K562 (cell line): ENCODE results near the gene EXOC4. TPM values are rescaled to one million over a fixed set of nuclear protein-coding genes. Genes with fewer than 3 reads are reported as not detected.
"Not testable (repeated sequence)": the region's sequence is repeated elsewhere in the genome, so short reads cannot be mapped to it uniquely, and the experiment has no call there.

ENCODE experiments used
- ATAC-seq: fragments of 200-7000 bp; cut with Tn5 transposase; 3 replicates; pipeline ENCODE4 v1.9.1; 2020; ENCODE audit warnings: moderate library complexity
- BruUV-seq: library from RNA; stranded (reverse); fragments of 400-500 nt; replicated peaks from 2 replicates; lab custom pipeline; 2021; lab: Mats Ljungman, UMichigan
- CTCF ChIA-PET: fragments of 300-600 bp; formaldehyde crosslinking; extraction: SDS; loops from one replicate; lab custom pipeline; 2021; ENCODE audit warnings: low intra/inter-chr PET ratio; lab: Yijun Ruan, JAX
- POLR2A ChIA-PET: fragments of 300-600, 350-650 bp; sonication (Branson Sonifier 250); formaldehyde crosslinking; extraction: SDS; loops from one replicate; lab custom pipeline; 2021; ENCODE audit warnings: antibody characterized with exemption, inconsistent platforms; lab: Yijun Ruan, JAX
- DNase-seq, 4 experiments: peaks; one replicate each; pipeline versions ENCODE4 v3.0.0 to v3.0.0-alpha.2; 2011 to 2018; ENCODE audit warnings: low spot score in 3 of 4, mixed read lengths in 3 of 4; ENCODE audit errors: extremely low read depth in 1 of 4
- FAIRE-seq: peaks from 2 replicates; lab custom pipeline; 2011; peaks lifted over from hg19 to GRCh38; lab: Jason Lieb, UNC
- H2AFZ ChIP-seq: 2 replicates; pipeline ENCODE4 v1.6.0; 2011; ENCODE audit warnings: low read depth, low read length, control low read depth, inconsistent platforms
- H3K27ac ChIP-seq: fragments of 200-600 bp; 3 replicates; pipeline ENCODE4 v1.8.0; 2011; ENCODE audit warnings: low read depth, mild to moderate bottlenecking, control low read depth, inconsistent platforms, low read length, moderate library complexity, mixed read lengths; ENCODE audit errors: extremely low read depth
- H3K27me3 ChIP-seq, 2 experiments: fragments of 300-600 bp in 1 of 2; 2 replicates in 1 of 2; 3 replicates in 1 of 2; pipeline versions ENCODE4 v1.6.0 to v1.8.0; 2011; ENCODE audit warnings: inconsistent platforms in 2 of 2, low read length in 2 of 2, mild to moderate bottlenecking in 1 of 2, mixed read lengths in 1 of 2, moderate library complexity in 1 of 2; ENCODE audit not compliant: control insufficient read depth in 2 of 2, insufficient read depth in 2 of 2
- H3K36me3 ChIP-seq: fragments of 300-600 bp; 3 replicates; pipeline ENCODE4 v1.8.0; 2011; ENCODE audit warnings: mild to moderate bottlenecking, low read length, inconsistent platforms; ENCODE audit not compliant: control insufficient read depth, insufficient read depth
- H3K4me1 ChIP-seq, 2 experiments: fragments of 200-600 bp in 1 of 2; replicated peaks in 1 of 2; 2 replicates in 1 of 2; 3 replicates in 1 of 2; pipeline versions ENCODE4 v1.5.1 to v1.8.0; 2011; ENCODE audit warnings: inconsistent platforms in 2 of 2, low read length in 2 of 2, mild to moderate bottlenecking in 1 of 2, mixed read lengths in 1 of 2, moderate library complexity in 1 of 2; ENCODE audit not compliant: control insufficient read depth in 2 of 2, insufficient read depth in 2 of 2
- H3K4me2 ChIP-seq: 2 replicates; pipeline ENCODE4 v1.6.1; 2011; ENCODE audit warnings: low read length, control low read depth, inconsistent platforms, mixed read lengths; ENCODE audit not compliant: insufficient read depth
- H3K4me3 ChIP-seq: fragments of 200-600 bp; sonication (generic), shearing (Covaris generic); 2 replicates; pipeline ENCODE4 v1.5.1; 2016; ENCODE audit warnings: control low read depth, inconsistent platforms
- H3K79me2 ChIP-seq: fragments of 200-600 bp; 3 replicates; pipeline ENCODE4 v1.8.0; 2011; ENCODE audit warnings: low read length, inconsistent platforms; ENCODE audit not compliant: control insufficient read depth, insufficient read depth
- H3K9ac ChIP-seq, 2 experiments: 2 replicates each; pipeline versions ENCODE4 v1.6.0 to v1.6.1; 2011; ENCODE audit warnings: low read depth in 2 of 2, low read length in 2 of 2, control low read depth in 1 of 2, inconsistent platforms in 1 of 2, mild to moderate bottlenecking in 1 of 2, mixed read lengths in 1 of 2; ENCODE audit not compliant: insufficient read depth in 1 of 2
- H3K9me1 ChIP-seq: one replicate; pipeline ENCODE4 v1.6.0; 2011; ENCODE audit warnings: inconsistent platforms, mild to moderate bottlenecking, low read length, moderate library complexity; ENCODE audit not compliant: control insufficient read depth, insufficient read depth
- H3K9me3 ChIP-seq: replicated peaks from 2 replicates; pipeline ENCODE4 v1.5.1; 2011; ENCODE audit warnings: low read depth, low read length, inconsistent platforms; ENCODE audit not compliant: control insufficient read depth, insufficient read depth
- H4K20me1 ChIP-seq: replicated peaks from 2 replicates; pipeline ENCODE4 v1.6.1; 2011; ENCODE audit warnings: low read length, inconsistent platforms, mixed read lengths; ENCODE audit not compliant: control insufficient read depth, insufficient read depth
- EHMT2 ChIP-seq: fragments of 450-650 bp; IDR thresholded peaks from 2 replicates; pipeline ENCODE4 v1.6.1; 2018; ENCODE audit warnings: antibody characterized with exemption
- HMBOX1 ChIP-seq: sonication (generic); IDR thresholded peaks from 2 replicates; pipeline ENCODE4 v1.6.1; 2016
- MCM3 ChIP-seq: fragments of 450-650 bp; IDR thresholded peaks from 2 replicates; pipeline ENCODE4 v1.6.1; 2016
- SMAD3 ChIP-seq: fragments of 450-650 bp; formaldehyde crosslinking; conservative IDR thresholded peaks from 2 replicates; pipeline ENCODE4 v1.4.0; 2020; ENCODE audit warnings: mild to moderate bottlenecking
- ZNF778 ChIP-seq: fragments of 450-650 bp; formaldehyde crosslinking; IDR thresholded peaks from 2 replicates; pipeline ENCODE4 v1.4.0; 2020; ENCODE audit warnings: mild to moderate bottlenecking, moderate library complexity
- WGBS: fragments of 100-300 bp; shearing (Covaris generic); methylation state at CpG from one replicate; pipeline ENCODE4 v1.1.6; 2016; ENCODE audit warnings: low coverage, mixed read lengths; ENCODE audit not compliant: insufficient coverage; ENCODE audit errors: missing lambda C conversion rate; 5-methylcytosine and 5-hydroxymethylcytosine counted together
- in situ Hi-C: fragments of 300-500 bp; cut with MboI; formaldehyde crosslinking; loops from 4 replicates; pipeline ENCODE4 v1.15.0; 2018; ENCODE audit warnings: inconsistent platforms, mixed read lengths
- intact Hi-C: fragments of 100-400 bp; cut with micrococcal nuclease; formaldehyde crosslinking; loops from 2 replicates; pipeline ENCODE4 v1.14.2; 2022
- polyA plus RNA-seq, 8 experiments: library from polyadenylated mRNA; depleted of rRNA in 4 of 8; stranded (reverse) in 5 of 8; unstranded in 3 of 8; fragments of >200 nt; fragmentation: Nextera tagmentation in 2 of 8; fragmentation: Illumina TruSeq in 1 of 8; extraction: Ambion mirVana in 2 of 8; extraction: Trizol in 1 of 8; gene quantifications; 2 replicates each; pipeline versions ENCODE4 v1.2.1 to v1.2.3, GENCODE V29; 2011 to 2014; ENCODE audit warnings: inconsistent platforms in 1 of 8, missing spikeins in 1 of 8
- total RNA-seq, 7 experiments: library from RNA; depleted of rRNA in 6 of 7; stranded (reverse); fragments of >200 nt in 6 of 7; fragmentation: Illumina TruSeq in 2 of 7; extraction: Trizol in 2 of 7; gene quantifications; 2 replicates each; pipeline versions ENCODE4 v1.2.1 to v1.2.3, GENCODE V29; 2011 to 2021; ENCODE audit warnings: low replicate concordance in 1 of 7

Gene EXOC4
- total and polyA plus RNA-seq, 9 of the 15 experiments (the other 6 are each of a cell fraction or from before 2014, with no cell fraction given), result 18.5 to 73.1 (median 46.6) TPM

- H4K20me1 ChIP-seq, ATAC-seq, FAIRE-seq, H2AFZ ChIP-seq, in situ Hi-C loops, H3K4me1 ChIP-seq, H3K79me2 ChIP-seq, H3K4me2 ChIP-seq, H3K36me3 ChIP-seq, BruUV-seq, CTCF ChIA-PET, H3K27ac ChIP-seq, H3K9me1 ChIP-seq, intact Hi-C loops, H3K9me3 ChIP-seq, DNase-seq, H3K9ac ChIP-seq, H3K27me3 ChIP-seq, H3K4me3 ChIP-seq: not testable (repeated sequence)
- POLR2A ChIA-PET, result interaction anchor here (0.9 kb wide), 1 partner anchor 21 kb away, joined by 4 read pairs; no protein-coding TSS in a partner anchor
- WGBS, result 44% methylated on average over 1 of the region's 1 CpG
These were observed 75.1 kb downstream of the EXOC4 start for GRCh38 chr7:133328021-133328420.

- BruUV-seq, result no TSS peak
- intact Hi-C loops (no loop called here), in situ Hi-C loops (no loop called here)
- no peak overlapping the region for H3K9ac ChIP-seq
- FAIRE-seq (no peak), ATAC-seq (no peak), DNase-seq (no peak)
- H4K20me1 ChIP-seq, result no peaks in the 10 kb centered on the region
- TF ChIP-seq ZNF778 (CRISPR knock-in tag), result no peak
- no peak for TF ChIP-seq SMAD3 (CRISPR knock-in tag)
- TF ChIP-seq MCM3, result no peak
- no peak for TF ChIP-seq EHMT2
- no peak for TF ChIP-seq HMBOX1
- no peaks in the 10 kb centered on the region for H3K4me1 ChIP-seq
- no peak overlapping the region for H3K4me3 ChIP-seq
- no peaks in the 10 kb centered on the region for H3K9me3 ChIP-seq
- CTCF ChIA-PET, result no interaction called here
- H3K27ac ChIP-seq, result no peak overlapping the region
- H2AFZ ChIP-seq, result no peak overlapping the region
- H3K79me2 ChIP-seq, result no peaks in the 10 kb centered on the region
- POLR2A ChIA-PET, result interaction anchor here (0.7 kb wide), 1 partner anchor 61 kb away, joined by 3 read pairs; no protein-coding TSS in a partner anchor
- 69% methylated on average over 6 of the region's 6 CpGs for WGBS
- no peaks in the 10 kb centered on the region for H3K36me3 ChIP-seq
- H3K27me3 ChIP-seq, result no peaks in the 10 kb centered on the region
- H3K9me1 ChIP-seq, result no peaks in the 10 kb centered on the region
- no peak overlapping the region for H3K4me2 ChIP-seq
These were observed 77.2 kb downstream of the EXOC4 start for GRCh38 chr7:133330085-133330484.
